BJ (cell line): Measurements from ENCODE around the gene SDF2. TPM values are rescaled to one million over a fixed set of nuclear protein-coding genes. Genes with fewer than 3 reads are reported as not detected.

ENCODE experiments used
- CTCF ChIA-PET: fragments of 350-600 bp; formaldehyde crosslinking; extraction: SDS; loops from one replicate; lab custom pipeline; 2021; ENCODE audit warnings: antibody characterized with exemption, inconsistent platforms; lab: Yijun Ruan, JAX
- POLR2A ChIA-PET: fragments of 300-600 bp; sonication (Branson Sonifier 250); formaldehyde crosslinking; extraction: SDS; loops from one replicate; lab custom pipeline; 2021; ENCODE audit warnings: antibody characterized with exemption; lab: Charles Lee
- DNase-seq: peaks from one replicate; pipeline ENCODE4 v3.0.0-alpha.2; 2011; ENCODE audit warnings: low read depth
- H3K27me3 ChIP-seq: 2 replicates; pipeline ENCODE4 v1.6.0; 2011; ENCODE audit warnings: low read length; ENCODE audit not compliant: control insufficient read depth, insufficient read depth
- H3K36me3 ChIP-seq: 2 replicates; pipeline ENCODE4 v1.5.1; 2011; ENCODE audit warnings: low read length; ENCODE audit not compliant: control insufficient read depth, insufficient read depth
- H3K4me3 ChIP-seq: 2 replicates; pipeline ENCODE4 v1.5.1; 2011; ENCODE audit warnings: low read depth, mild to moderate bottlenecking, control low read depth, low read length
- polyA plus RNA-seq: library from polyadenylated mRNA; depleted of rRNA; stranded (reverse); fragments of >200 nt; gene quantifications from 2 replicates; pipeline ENCODE4 v1.2.3, GENCODE V29; 2011
- TF ChIP-seq, protein P1 (sequence below): IDR thresholded peaks from 2 replicates; pipeline ENCODE4 v1.5.1; 2011; ENCODE audit warnings: low read depth, mild to moderate bottlenecking, control low read depth, inconsistent platforms, low read length, moderate library complexity; ENCODE audit not compliant: insufficient read depth

The SDF2 gene
- polyA plus RNA-seq, 1 experiment, result 74.5 TPM

DNA sequence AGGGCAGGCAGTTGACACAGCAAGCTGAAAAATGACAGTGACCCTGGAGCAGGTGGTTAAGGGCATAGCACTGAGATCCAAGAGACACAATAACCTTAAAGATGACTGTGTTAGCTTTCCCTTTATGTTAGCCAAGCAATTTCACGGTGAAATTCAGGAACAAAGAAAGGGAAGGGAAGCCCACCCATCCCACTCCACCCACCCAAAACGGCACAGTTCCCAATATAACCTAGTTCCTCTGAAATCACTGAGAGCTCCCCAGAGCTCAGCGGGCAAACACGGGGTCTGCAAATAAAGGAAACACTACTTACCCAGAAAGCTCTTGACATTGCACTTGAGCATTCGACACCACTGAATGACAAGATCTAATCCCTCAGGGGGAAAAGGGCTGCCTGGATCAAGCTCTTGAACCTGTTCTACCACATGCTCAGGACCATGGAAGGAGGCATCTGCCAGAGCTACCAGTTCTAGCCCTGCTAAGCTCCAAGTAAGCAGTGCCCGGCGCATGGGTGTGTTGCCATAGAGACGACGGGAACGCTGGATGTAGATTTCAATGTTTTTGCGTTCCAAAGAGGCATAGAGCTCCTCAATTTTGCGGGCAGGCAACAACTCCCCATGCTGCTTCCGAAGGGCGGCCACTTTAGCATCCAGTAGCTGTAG is 27.4 kb downstream of the SDF2 start:
- no peak for DNase-seq
- no peak overlapping the region for H3K4me3 ChIP-seq
- POLR2A ChIA-PET, result no interaction called here
- TF ChIP-seq, protein P1, sequence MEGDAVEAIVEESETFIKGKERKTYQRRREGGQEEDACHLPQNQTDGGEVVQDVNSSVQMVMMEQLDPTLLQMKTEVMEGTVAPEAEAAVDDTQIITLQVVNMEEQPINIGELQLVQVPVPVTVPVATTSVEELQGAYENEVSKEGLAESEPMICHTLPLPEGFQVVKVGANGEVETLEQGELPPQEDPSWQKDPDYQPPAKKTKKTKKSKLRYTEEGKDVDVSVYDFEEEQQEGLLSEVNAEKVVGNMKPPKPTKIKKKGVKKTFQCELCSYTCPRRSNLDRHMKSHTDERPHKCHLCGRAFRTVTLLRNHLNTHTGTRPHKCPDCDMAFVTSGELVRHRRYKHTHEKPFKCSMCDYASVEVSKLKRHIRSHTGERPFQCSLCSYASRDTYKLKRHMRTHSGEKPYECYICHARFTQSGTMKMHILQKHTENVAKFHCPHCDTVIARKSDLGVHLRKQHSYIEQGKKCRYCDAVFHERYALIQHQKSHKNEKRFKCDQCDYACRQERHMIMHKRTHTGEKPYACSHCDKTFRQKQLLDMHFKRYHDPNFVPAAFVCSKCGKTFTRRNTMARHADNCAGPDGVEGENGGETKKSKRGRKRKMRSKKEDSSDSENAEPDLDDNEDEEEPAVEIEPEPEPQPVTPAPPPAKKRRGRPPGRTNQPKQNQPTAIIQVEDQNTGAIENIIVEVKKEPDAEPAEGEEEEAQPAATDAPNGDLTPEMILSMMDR, result no peak
- CTCF ChIA-PET, result interaction anchor here (1.4 to 1.5 kb wide), 3 partner anchors 10 to 13 kb away, joined by 4 read pairs; no protein-coding TSS in a partner anchor
- no peaks in the 10 kb centered on the region for H3K27me3 ChIP-seq
- H3K36me3 ChIP-seq, result peaks cover 52% of the 10 kb centered on the region

DNA sequence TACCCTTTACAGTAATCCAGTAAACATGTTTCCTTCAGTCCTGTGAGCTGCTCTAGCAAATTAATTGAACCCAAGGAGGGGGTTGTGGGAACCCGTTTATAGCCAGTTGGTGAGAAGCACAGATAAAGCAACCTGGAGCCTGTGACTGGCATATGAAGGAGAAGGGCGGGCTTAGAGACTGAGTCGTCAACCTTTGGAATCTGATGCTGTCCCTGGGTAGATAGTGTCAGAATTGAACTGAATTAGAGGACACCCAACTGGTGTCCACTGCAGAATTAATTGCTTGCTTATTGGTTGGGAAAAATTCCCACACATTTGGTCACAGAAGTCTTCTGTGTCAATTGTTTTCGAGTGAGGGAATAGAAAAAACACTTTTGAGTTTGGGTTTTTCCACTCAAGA is 34.9 kb downstream of the SDF2 start:
- no peak overlapping the region for H3K4me3 ChIP-seq
- H3K27me3 ChIP-seq, result no peaks in the 10 kb centered on the region
- TF ChIP-seq, protein P1, result no peak
- DNase-seq, result no peak
- CTCF ChIA-PET, result interaction anchor here (0.8 to 1.4 kb wide), 3 partner anchors 12 to 16 kb away, joined by 3 to 11 read pairs (median 3); no protein-coding TSS in a partner anchor
- POLR2A ChIA-PET, result no interaction called here
- H3K36me3 ChIP-seq, result peaks cover 15% of the 10 kb centered on the region

DNA sequence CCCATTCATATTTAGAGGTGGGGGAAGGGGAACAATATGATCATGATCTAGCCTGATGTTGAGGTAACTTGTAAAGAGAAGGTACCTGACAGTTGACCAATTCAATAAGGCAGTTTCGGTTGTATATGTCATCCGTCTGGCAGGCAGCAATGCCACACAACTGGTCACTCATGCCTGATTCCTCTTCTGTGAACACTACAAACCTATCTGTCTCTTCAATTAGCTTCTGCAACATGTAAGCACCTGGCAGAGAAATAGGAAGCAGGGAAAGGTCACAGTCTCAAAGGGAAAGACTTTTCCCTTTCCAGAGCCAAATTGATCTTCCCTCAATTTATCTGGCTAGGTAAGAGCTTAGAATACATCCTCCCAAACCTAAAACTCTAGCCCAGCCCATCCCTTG is 37.6 kb downstream of the SDF2 start:
- no peak overlapping the region for H3K4me3 ChIP-seq
- TF ChIP-seq, protein P1, result no peak
- ChIA-PET POLR2A (no interaction called here), CTCF (interaction anchor here (0.7 to 4.4 kb wide), 4 partner anchors 11 to 37 kb away, joined by 3 to 21 read pairs (median 4); partner anchors contain the start of genes BLTP2 and SDF2)
- no peaks in the 10 kb centered on the region for H3K27me3 ChIP-seq
- DNase-seq, result no peak
- H3K36me3 ChIP-seq, result peaks cover 10% of the 10 kb centered on the region

DNA sequence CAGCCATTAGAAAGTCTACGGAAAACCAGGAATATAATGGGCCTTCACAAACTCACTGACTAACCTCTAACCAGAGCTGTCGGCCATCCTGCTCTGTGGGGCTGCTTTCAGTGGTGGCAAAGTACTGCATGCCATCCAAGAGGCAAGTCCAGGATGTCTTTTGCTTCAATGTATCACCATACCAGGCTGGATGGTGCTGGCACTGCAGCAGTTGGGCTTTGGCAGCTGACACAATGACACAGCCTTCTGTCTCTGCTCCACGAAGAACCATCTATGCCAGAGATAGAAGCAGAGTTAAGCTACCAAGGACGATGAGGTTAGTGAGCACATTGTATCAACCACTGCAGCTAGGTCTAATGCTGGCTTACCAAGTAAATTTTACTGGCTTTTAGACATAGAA is 38.0 kb downstream of the SDF2 start:
- H3K27me3 ChIP-seq, result no peaks in the 10 kb centered on the region
- POLR2A ChIA-PET, result no interaction called here
- CTCF ChIA-PET, result interaction anchor here (0.5 to 4.4 kb wide), 5 partner anchors 11 to 278 kb away, joined by 3 to 21 read pairs (median 4); partner anchors contain the start of gene BLTP2

DNA sequence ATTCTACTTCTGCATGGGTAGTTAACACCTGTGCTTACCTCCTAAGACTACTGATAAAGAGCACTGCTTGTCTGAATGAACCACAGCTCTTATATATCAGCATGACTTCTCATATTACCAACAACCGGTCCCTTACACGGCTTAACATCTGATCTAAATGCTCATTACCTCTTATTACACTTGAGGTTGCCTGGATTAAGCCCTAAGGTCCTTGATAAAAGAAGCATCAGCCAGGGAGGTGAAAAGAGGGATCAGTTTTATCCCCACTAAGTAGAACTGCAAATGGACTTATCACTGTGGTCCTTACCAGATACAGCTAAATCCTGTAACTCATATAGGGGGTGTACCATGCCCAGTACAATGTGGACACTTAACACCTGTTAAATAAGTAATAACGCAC is 39.5 kb downstream of the SDF2 start:
- Histone ChIP-seq H3K27me3 (no peaks in the 10 kb centered on the region), H3K4me3 (no peak overlapping the region), H3K36me3 (peaks cover 11% of the 10 kb centered on the region)
- DNase-seq, result no peak
- POLR2A ChIA-PET, result no interaction called here
- CTCF ChIA-PET, result interaction anchor here (1.0 to 4.4 kb wide), 2 partner anchors 9 to 74 kb away, joined by 3 to 21 read pairs; no protein-coding TSS in a partner anchor
- TF ChIP-seq, protein P1, result no peak

More for the DNA sequence above, 38.0 kb downstream of the SDF2 start:
- H3K36me3 ChIP-seq, result peaks cover 11% of the 10 kb centered on the region
- no peak overlapping the region for H3K4me3 ChIP-seq
- DNase-seq, result no peak
- TF ChIP-seq, protein P1, result no peak
